GM12872 (cell line): ENCODE results near the gene GRIFIN.

Experiments
- TF ChIP-seq, protein P1 (sequence below): IDR thresholded peaks from 3 replicates; pipeline ENCODE4 v1.5.1; 2011; ENCODE audit warnings: low read depth, mild to moderate bottlenecking, low read length, moderate library complexity; ENCODE audit not compliant: insufficient read depth

The GRIFIN gene

DNA sequence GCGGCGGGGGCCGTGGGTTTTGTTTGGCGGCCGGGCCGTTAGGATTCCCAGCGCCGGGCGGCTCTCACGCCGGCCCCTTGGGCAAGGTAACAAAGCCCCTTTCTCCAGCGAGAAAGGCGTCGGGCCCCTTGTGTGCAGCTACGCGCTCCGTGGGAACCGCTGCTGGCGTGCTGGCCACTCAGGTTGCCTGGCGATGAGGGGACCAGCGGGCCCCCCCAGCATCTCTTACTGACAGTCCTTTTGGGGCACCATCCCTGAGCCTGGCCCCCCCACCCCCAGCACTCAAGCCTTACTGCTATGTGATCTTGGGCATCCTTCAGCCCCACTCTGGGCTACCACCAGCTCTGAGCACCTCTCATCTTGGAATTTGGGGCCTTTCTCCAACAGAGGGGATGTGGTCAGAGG, 45.1 kb upstream of the GRIFIN start:
- TF ChIP-seq, protein P1, sequence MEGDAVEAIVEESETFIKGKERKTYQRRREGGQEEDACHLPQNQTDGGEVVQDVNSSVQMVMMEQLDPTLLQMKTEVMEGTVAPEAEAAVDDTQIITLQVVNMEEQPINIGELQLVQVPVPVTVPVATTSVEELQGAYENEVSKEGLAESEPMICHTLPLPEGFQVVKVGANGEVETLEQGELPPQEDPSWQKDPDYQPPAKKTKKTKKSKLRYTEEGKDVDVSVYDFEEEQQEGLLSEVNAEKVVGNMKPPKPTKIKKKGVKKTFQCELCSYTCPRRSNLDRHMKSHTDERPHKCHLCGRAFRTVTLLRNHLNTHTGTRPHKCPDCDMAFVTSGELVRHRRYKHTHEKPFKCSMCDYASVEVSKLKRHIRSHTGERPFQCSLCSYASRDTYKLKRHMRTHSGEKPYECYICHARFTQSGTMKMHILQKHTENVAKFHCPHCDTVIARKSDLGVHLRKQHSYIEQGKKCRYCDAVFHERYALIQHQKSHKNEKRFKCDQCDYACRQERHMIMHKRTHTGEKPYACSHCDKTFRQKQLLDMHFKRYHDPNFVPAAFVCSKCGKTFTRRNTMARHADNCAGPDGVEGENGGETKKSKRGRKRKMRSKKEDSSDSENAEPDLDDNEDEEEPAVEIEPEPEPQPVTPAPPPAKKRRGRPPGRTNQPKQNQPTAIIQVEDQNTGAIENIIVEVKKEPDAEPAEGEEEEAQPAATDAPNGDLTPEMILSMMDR, result no peak

DNA sequence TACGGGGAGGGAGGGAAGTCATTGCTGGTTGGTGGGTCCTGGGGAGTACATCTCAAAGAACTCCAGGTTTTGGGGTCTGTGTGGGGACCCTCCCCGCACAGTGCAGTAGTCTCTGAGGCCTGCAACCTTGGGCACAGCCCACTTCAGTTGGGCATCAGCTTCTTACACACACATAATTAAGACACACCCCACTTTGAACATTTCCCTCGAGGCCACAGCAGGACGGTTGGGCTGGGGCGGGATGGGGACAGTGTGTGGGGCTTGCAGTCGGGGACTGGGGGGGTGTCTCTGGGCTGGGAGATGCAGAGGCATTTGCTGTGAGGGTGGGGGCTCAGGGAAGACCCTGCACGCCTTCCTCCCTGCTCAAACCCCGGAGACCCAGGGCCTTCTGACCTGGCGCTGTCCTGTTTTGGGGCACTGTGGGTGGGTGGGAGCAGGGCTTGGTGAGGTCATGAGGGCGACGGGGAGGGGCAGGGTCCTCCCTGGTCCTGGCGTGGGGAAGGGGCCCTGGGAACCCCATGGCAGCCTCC, 44.6 kb upstream of the GRIFIN start:
- TF ChIP-seq, protein P1, result no peak

DNA sequence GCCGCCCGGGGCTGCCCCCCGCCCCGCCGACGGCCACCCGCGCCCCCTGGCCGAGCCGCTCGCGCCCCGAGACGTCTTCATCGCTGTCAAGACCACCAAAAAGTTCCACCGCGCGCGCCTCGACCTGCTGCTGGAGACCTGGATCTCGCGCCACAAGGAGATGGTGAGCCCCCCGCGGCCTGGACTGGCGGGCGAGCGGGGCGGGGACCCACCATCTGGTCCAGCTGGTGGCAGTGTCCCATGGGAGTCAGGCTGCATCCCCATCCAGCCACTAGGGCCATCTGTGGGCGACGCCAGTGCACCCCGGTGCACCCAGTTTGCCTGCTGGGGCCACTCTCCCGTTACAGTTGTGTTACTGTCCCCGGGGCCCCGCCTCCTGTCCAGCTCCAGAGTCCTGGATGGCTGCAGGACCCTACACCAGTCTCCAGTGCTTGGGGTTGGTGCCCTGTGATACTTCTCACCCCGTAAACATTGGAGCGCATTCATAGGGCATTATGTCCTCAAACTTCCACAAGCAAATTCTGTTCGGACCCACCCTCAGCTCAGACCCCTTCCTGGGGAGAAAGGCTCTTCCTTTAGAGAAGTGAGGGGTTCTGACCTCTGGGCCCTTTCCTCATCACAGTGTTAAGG, 44.0 kb upstream of the GRIFIN start:
- TF ChIP-seq, protein P1, result no peak

DNA sequence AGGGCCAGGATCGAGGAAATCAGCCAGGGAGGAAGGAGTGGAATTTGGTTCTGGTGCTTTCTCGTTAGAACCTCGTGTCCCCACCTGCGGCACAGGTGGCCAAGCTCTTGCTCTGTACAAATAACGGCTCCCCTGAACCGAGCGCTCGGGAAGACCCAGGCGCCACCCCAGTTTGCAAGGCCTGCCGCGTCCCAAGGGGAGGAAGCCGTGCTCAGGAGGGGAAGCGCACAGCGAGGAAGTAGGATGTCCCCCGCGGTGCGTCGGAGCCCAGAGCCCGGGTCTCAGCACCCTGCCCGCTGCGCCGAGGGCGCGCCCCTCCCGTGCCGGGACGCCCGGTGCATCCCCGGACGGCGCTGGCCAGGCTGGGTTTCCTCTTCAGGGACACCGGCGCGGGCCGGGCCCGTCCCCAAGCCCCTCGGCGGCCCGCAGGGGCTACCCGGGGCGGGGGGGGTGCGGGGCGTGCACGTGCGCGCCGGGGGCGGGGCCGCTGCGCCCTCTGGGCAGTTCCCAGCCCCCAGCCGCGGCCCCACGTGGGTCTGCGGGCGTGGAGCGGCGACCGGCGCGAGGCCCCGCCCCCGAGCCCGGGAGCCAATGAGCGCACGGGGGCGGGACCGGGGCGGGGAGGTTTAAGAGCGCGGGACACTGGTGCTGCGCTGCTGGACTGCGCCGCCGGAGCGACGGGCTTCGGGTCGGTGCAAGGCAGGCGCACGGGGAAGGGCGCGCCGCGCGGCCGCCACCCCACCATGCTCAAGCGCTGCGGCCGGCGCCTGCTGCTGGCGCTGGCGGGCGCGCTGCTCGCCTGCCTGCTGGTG, 43.1 kb upstream of the GRIFIN start, which contains the start of gene LFNG:
Gene LFNG (plus strand): TSS at position 656 of the 812 bp plus-strand sequence. CDS start 88 bp downstream, at position 744.
- TF ChIP-seq, protein P1, result no peak

DNA sequence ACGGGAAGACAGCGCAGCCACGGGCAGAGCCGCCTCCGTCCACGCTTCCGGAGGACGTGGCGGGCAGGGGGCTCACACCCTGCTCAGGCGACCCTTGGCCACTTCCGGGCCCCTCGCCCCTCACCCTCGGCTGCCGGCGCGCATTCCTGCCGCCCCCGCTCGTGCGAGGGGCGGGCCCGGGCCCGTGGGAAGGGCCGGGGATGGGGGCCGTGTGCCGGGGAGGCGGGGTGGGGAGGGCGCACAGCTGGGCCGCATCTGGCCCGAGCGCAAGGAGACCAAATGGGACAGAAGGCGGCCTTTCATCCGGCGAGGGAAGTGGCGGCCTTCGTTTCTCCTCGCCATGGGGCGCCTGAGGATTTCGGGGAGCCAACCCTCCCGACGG, 42.5 kb upstream of the GRIFIN start:
- TF ChIP-seq, protein P1, result no peak

DNA sequence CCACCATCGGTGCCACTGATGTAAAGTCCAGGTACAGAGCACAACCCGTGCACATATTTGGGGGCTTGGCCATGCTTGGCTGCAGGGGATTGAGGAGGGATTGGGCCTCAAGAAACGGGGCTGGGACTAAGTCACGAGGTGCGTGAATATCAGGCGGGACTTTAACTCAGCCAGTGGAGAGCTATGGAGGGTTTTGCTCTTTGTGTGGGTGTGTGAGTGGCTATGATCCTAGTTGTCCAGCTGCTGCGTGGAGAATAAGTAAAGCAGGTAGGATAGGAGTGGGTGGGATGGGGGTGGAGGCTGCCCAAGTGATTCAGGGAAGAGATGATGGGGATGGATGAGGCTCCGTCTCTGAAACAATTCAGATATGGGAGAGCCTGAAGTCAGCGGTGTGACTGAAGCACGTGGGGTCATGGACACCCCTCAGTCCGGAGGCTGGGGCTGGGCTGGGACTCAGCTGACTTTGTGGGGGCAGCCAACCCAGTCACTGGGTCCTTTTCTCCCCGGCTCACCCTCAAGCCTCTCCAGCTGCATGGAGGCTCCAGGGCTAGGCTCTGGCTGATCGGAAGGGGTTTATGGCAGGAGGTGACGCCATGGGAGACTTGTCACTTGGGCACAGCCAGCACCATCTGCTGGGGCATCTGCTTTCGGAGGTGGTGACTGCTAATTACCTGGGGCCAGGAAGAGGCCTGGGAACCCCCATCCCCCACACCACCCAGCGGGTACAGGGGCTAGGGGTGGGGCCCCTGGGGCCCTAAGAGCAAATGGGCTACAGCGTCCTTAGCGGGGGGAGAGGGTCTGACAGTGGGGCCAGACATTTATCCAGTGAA, 41.7 kb upstream of the GRIFIN start:
- TF ChIP-seq, protein P1, result no peak

DNA sequence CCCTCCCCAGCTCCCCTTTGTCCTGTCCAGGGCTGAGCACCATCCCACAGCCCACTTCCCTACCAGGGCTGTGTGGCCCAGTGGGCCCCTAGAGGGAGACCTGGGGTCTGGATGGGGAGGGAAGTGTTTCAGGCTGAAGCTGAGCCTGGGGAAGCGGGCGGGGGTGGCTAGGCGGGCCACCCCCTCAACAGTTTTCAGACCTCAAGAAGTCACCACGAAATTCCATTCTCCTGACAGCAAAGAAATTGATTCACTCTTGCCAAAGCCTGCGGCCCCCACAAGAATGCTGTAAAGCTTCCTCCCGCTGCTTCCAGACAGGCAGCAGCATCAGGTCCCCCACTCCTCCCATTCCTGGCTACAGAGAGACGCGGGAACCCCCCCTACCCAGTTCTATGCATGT, 40.8 kb upstream of the GRIFIN start:
- TF ChIP-seq, protein P1, result no peak
